Measurements from ENCODE around the gene GADD45GIP1.
"Not testable (repeated sequence)": the region's sequence is repeated elsewhere in the genome, so short reads cannot be mapped to it uniquely, and the experiment has no call there.

GADD45GIP1 gene

DNA sequence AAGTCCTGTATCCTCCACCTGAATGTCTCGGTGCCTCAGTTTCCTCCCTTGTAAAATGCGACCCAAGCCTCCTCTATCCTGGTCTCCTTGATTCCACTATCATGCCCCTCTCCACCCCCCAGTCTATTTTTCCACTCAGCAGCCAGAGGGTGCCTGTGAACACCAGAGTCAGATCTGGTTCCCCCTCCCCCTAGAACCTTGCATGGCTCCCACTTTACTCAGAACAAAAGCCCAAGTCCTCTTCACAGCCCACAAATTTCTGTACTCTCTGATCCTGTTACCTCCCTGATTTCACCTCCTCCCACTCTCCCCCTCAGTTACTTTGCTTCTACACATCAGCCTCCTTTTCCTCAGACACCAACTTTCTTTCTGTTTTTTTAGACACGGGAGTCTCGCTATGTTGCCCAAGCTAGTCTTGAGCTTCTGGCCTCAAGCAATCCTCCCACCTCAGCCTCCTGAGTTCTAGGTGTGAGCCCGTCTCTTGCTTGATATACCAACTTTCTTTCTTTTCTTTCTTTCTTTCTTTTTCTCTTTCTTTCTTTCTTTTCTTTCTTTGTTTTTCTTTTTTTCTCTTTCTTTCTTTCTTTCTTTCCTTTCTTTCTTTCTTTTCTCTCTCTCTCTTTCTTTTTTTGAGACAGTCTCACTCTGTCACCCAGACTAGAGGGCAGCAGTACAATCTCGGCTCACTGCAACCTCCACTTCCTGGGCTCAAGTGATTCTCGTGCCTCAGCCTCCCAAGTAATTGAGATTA lies 13.2 kb upstream of the GADD45GIP1 start:
- H3K9ac ChIP-seq (ENCODE audit: low read length) = no peak overlapping the region
- H3K27ac ChIP-seq (ENCODE audit: low read depth, low read length) = peak overlapping the region; percentile 90
- H3K4me3 ChIP-seq (ENCODE audit: low read length) = no peak overlapping the region

DNA sequence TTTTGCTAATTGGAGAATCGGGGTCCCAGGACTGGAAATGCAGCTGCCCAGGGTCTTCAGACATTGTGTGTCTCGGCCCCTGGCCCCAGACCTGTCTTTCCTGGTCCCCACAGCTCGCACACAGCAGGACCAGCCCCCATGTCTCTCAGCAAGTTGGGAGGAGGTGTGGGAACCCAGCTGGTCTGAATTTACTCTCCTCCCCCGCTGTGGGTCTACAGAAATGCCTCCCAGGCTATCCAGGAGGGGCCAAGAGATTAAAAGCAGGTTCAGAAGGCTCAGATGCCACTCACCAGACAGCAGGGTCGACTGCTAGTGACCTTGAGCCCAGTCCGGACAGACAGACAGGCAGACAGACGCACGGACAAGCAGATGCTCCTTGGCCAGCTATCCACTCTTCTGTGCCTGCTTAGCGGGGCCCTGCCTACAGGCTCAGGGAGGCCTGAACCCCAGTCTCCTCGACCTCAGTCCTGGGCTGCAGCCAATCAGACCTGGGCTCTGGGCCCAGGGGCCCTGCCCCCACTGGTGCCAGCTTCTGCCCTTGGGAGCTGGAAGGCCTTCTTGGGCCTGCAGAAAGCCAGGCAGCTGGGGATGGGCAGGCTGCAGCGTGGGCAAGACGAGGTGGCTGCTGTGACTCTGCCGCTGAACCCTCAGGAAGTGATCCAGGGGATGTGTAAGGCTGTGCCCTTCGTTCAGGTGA lies 12.4 kb upstream of the GADD45GIP1 start, which contains the start of gene DAND5:
Gene DAND5, plus strand, starts transcription at position 285 of the 697 bp plus-strand sequence. Its CDS starts 85 bp downstream, at position 370.
- Histone ChIP-seq H3K27ac (ENCODE audit: low read depth, low read length) (peak within 1 kb of the TSS; percentile 90), H3K9ac (ENCODE audit: low read length) (no peak within 1 kb of the TSS), H3K27me3 (ENCODE audit: control insufficient read depth, insufficient read depth, low read length) (no peaks in the 10 kb centered on the region), H3K36me3 (ENCODE audit: control insufficient read depth, insufficient read depth, low read length) (no peaks in the 10 kb centered on the region), H3K4me3 (ENCODE audit: low read length) (no peak within 1 kb of the TSS), H3K4me1 (ENCODE audit: control insufficient read depth, insufficient read depth, low read length) (peaks cover 3% of the 10 kb centered on the region)

More for the DNA sequence above, 13.2 kb upstream of the GADD45GIP1 start:
- no peaks in the 10 kb centered on the region for H3K27me3 ChIP-seq (ENCODE audit: control insufficient read depth, insufficient read depth, low read length)
- no peaks in the 10 kb centered on the region for H3K36me3 ChIP-seq (ENCODE audit: control insufficient read depth, insufficient read depth, low read length)
- H3K4me1 ChIP-seq (ENCODE audit: control insufficient read depth, insufficient read depth, low read length) = peaks cover 3% of the 10 kb centered on the region

DNA sequence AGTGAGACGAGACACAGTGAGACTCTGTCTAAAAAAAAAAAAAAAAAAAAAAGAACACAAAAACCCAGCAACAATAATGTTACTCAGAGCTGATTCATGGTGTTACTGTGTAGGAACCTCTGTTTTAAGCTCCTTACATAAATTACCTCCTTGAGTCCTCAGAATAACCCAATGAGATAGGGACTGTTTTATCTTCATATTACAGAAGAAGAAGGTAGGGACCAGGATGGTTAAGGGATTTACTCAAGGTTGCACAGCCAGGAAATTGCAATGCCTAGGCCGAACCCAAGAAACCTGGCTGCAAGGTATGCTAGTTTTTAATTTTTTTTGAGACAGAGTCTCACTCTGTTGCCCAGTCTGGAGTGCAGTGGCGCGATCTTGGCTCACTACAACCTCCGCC lies 10.9 kb upstream of the GADD45GIP1 start:
- no peaks in the 10 kb centered on the region for H3K27me3 ChIP-seq (ENCODE audit: control insufficient read depth, insufficient read depth, low read length)
- no peak overlapping the region for H3K9ac ChIP-seq (ENCODE audit: low read length)
- no peak overlapping the region for H3K27ac ChIP-seq (ENCODE audit: low read depth, low read length)
- peaks cover 3% of the 10 kb centered on the region for H3K4me1 ChIP-seq (ENCODE audit: control insufficient read depth, insufficient read depth, low read length)
- no peak overlapping the region for H3K4me3 ChIP-seq (ENCODE audit: low read length)
- H3K36me3 ChIP-seq (ENCODE audit: control insufficient read depth, insufficient read depth, low read length) = no peaks in the 10 kb centered on the region

DNA sequence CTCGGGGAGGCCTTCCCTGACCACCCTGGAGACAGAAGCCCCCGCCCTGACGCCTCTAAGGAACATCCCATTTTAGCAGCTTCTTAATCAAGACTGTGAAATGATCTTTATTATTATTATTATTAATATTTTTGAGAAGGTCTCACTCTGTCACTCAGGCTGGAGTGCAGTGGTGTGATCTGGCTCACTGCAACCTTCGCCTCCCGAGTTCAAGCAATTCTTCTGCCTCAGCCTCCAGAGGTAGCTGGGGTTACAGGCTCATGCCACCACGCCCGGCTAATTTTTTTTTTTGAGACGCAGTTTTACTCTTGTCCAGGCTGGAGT lies 8.8 kb upstream of the GADD45GIP1 start:
- Histone ChIP-seq H3K9ac (ENCODE audit: low read length) (no peak overlapping the region), H3K4me3 (ENCODE audit: low read length) (peak overlapping the region; percentile 80), H3K36me3 (ENCODE audit: control insufficient read depth, insufficient read depth, low read length) (no peaks in the 10 kb centered on the region), H3K4me1 (ENCODE audit: control insufficient read depth, insufficient read depth, low read length) (peaks cover 3% of the 10 kb centered on the region), H3K27me3 (ENCODE audit: control insufficient read depth, insufficient read depth, low read length) (no peaks in the 10 kb centered on the region), H3K27ac (ENCODE audit: low read depth, low read length) (peak overlapping the region; percentile 70)

DNA sequence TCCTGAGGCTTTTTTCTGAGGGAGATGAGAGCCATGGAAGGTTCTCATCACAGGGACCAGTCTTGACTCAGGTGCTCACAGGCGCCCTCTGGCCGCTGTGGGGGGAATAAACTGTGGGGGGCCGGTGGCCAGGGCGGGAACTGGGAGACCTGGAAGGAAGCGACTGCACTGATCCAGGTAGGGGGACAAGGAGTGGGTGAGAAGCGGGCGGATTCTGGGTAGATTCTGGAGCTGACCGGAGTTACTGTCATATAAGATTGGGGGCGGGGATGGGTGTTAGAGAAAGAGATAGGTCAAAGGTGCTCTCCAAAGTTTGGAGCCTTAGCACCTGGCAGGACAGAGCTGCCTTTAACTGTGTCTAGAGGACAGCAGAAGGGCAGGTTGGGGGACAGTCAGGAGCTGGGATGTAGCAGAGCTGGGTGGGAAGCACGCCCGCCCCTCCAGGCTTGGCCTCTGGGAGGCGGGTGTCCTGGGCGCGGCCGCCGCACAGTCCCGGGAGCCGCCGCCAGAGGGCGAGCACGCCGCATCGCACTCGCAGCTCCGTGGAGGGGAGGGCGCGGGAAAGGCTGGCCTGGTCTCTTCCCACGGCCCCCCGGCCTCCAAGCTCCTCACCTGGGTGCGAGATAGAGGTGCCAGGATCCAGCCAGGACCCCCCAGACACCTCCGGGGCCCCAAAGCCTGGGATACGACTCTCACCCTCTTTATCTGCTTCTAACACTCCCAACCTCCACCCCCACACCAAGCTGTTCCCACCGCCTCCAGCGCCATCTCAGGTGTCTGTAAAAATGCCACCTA lies 8.2 kb upstream of the GADD45GIP1 start:
- no peaks in the 10 kb centered on the region for H3K27me3 ChIP-seq (ENCODE audit: control insufficient read depth, insufficient read depth, low read length)
- no peak overlapping the region for H3K9ac ChIP-seq (ENCODE audit: low read length)
- peaks cover 3% of the 10 kb centered on the region for H3K4me1 ChIP-seq (ENCODE audit: control insufficient read depth, insufficient read depth, low read length)
- H3K27ac ChIP-seq (ENCODE audit: low read depth, low read length) = peak overlapping the region; percentile 70
- peak overlapping the region; percentile 80 for H3K4me3 ChIP-seq (ENCODE audit: low read length)
- H3K36me3 ChIP-seq (ENCODE audit: control insufficient read depth, insufficient read depth, low read length) = no peaks in the 10 kb centered on the region

DNA sequence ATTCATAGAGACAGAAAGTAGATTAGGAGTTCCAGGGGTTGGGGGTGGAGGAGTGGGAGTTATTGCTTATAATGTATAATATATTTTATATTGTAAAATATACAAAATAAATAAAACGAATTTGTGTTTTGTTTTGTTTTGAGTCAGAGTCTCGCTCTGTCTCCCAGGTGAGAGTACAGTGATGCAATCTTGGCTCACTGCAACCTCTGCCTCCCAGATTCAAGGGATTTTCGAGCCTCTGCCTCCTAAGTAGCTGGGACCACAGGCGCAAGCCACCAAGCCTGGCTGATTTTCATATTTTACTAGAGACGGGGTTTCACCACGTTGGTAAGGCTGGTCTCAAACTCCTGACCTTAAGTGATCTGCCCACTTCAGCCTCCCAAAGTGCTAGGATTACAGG lies 2.5 kb upstream of the GADD45GIP1 start:
- Histone ChIP-seq H3K36me3 (ENCODE audit: control insufficient read depth, insufficient read depth, low read length) (no peaks in the 10 kb centered on the region), H3K4me1 (ENCODE audit: control insufficient read depth, insufficient read depth, low read length) (no peaks in the 10 kb centered on the region), H3K9ac (ENCODE audit: low read length) (no peak overlapping the region), H3K27ac (ENCODE audit: low read depth, low read length) (no peak overlapping the region), H3K4me3 (ENCODE audit: low read length) (no peak overlapping the region), H3K27me3 (ENCODE audit: control insufficient read depth, insufficient read depth, low read length) (no peaks in the 10 kb centered on the region)

DNA sequence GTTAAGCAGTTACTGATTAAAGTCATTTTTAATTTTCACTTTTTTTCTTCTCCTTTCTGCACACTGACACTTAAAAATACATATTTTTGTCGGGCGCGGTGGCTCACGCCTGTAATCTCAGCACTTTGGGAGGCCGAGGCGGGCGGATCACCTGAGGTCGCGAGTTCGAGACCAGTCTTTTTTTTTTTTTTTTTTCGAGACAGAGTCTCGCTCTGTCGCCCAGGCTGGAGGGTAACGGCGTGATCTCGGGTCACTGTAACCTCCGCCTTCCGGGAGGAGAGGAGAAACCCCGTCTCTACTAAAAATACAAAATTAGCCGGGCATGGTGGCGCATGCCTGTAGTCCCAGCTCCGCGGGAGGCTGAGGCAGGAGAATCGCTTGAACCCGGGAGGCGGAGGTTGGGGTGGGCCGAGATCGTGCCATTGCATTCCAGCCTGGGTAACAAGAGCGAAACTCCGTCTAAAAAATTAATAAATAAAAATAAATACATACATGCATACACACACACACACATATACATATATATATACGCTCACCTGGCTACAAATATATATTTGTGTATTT lies 448 bp upstream of the GADD45GIP1 start:
- peak overlapping the region; percentile 2 for H3K9ac ChIP-seq (ENCODE audit: low read length)
- not testable (repeated sequence) for H3K4me1 ChIP-seq (ENCODE audit: control insufficient read depth, insufficient read depth, low read length); H3K36me3 ChIP-seq (ENCODE audit: control insufficient read depth, insufficient read depth, low read length)

DNA sequence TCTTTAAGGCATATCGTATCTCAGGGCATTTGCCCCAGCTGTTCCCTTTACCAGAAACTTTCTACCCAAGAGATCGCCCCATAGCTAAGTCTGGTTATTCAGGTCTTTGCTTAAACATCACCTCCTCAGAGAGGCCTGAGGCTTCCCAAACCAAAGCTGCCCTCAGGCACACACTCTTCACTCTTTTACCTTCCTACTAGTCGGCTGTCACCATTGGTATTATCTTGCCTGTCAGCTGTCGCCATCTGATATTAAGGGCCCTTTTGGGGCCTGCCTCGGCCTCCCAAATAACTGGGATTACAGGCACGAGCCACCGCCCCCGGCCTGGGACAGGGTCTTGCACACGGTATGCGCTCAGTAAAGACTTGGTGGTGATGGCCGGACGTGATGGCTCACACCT lies 1.0 kb downstream of the GADD45GIP1 start:
- Histone ChIP-seq H3K4me1 (ENCODE audit: control insufficient read depth, insufficient read depth, low read length) (no peaks in the 10 kb centered on the region), H3K27ac (ENCODE audit: low read depth, low read length) (no peak overlapping the region), H3K27me3 (ENCODE audit: control insufficient read depth, insufficient read depth, low read length) (no peaks in the 10 kb centered on the region), H3K36me3 (ENCODE audit: control insufficient read depth, insufficient read depth, low read length) (peaks cover 8% of the 10 kb centered on the region), H3K4me3 (ENCODE audit: low read length) (peak overlapping the region; percentile 70), H3K9ac (ENCODE audit: low read length) (no peak overlapping the region)

More for the DNA sequence above, 448 bp upstream of the GADD45GIP1 start:
- H3K27me3 ChIP-seq (ENCODE audit: control insufficient read depth, insufficient read depth, low read length) = not testable (repeated sequence)
- Histone ChIP-seq H3K27ac (ENCODE audit: low read depth, low read length) (peak overlapping the region; percentile 89), H3K4me3 (ENCODE audit: low read length) (peak overlapping the region; percentile 70)

DNA sequence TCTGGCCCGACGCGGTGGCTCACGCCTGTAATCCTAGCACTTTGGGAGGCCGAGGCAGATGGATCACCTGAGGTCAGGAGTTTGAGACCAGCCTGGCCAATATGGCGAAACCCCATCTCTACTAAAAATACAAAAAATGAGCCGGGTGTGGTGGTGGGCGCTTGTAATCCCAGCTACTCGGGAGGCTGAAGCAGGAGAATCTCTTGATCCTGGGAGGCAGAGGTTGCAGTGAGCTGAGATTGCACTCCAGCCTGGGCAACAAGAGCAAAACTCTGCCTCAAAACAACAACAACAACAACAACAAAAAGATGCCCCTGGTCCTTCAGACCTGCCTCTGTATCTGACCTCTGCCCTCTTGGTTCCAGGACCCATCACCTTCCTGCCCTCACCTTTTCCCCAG lies 1.4 kb downstream of the GADD45GIP1 start:
- not testable (repeated sequence) for H3K36me3 ChIP-seq (ENCODE audit: control insufficient read depth, insufficient read depth, low read length); H3K27me3 ChIP-seq (ENCODE audit: control insufficient read depth, insufficient read depth, low read length); H3K4me1 ChIP-seq (ENCODE audit: control insufficient read depth, insufficient read depth, low read length); H3K27ac ChIP-seq (ENCODE audit: low read depth, low read length); H3K9ac ChIP-seq (ENCODE audit: low read length); H3K4me3 ChIP-seq (ENCODE audit: low read length)

DNA sequence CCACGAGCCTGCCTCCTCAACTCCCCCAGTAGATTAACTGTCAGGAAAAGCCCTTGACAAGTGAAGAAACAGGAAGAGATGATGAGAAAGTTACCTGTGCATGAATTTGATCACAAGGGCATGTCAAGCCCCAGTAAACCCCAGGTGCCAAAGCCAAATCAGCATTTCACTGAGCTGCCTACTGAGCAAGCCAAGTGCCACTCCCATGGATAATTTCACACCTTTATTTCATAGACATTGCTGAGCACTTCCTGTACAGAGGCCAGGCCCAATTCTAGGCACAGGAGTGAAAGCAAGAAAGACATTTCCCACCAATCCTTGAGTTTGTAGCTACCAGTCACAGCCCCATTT lies 2.4 kb downstream of the GADD45GIP1 start:
- Histone ChIP-seq H3K36me3 (ENCODE audit: control insufficient read depth, insufficient read depth, low read length) (peaks cover 13% of the 10 kb centered on the region), H3K27me3 (ENCODE audit: control insufficient read depth, insufficient read depth, low read length) (no peaks in the 10 kb centered on the region), H3K4me3 (ENCODE audit: low read length) (no peak overlapping the region), H3K4me1 (ENCODE audit: control insufficient read depth, insufficient read depth, low read length) (no peaks in the 10 kb centered on the region), H3K27ac (ENCODE audit: low read depth, low read length) (no peak overlapping the region), H3K9ac (ENCODE audit: low read length) (no peak overlapping the region)

DNA sequence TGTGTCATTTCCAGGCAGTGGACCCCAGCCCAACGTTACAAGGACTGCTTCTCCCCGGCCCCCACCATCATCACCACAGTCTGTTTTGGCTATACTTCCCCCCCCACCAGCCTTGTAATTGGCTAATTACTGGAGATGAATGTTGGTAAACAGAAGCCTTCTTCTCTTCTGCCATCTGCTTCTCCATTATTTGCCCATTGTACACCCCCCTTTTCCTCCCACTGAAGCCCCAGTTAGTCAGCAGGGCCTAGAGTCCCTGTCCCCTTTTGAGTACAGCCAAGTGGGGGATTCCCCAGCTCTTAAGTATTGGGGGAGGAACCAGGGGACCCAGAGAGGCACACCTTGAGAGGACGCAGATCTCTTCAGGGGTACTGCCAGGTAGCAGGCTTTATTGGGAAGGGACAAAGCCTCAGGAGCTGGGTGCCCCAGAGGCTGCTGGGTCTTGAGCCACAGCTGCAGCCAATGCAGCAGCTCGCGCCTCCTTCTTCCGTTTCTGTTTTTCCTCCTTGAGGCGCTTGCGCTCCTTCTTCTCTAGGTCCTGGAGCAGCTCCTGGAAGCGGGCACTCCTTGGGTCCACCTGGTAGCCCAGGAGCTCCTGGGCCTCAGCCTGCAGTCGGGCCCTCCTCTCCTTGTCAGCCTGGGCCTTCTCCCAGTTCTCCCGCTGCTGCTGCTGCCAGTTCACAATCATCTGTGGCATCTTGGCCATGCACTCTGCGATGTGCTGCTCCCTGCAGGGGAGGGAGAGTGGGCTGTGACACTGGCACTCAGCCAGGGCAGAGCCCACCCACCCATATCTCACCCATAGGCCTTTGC lies 3.0 kb downstream of the GADD45GIP1 start:
- Histone ChIP-seq H3K36me3 (ENCODE audit: control insufficient read depth, insufficient read depth, low read length) (peaks cover 18% of the 10 kb centered on the region), H3K27me3 (ENCODE audit: control insufficient read depth, insufficient read depth, low read length) (no peaks in the 10 kb centered on the region), H3K4me1 (ENCODE audit: control insufficient read depth, insufficient read depth, low read length) (no peaks in the 10 kb centered on the region), H3K9ac (ENCODE audit: low read length) (no peak overlapping the region), H3K4me3 (ENCODE audit: low read length) (no peak overlapping the region), H3K27ac (ENCODE audit: low read depth, low read length) (no peak overlapping the region)
